Rectal smooth muscle tissue (tissue), 1 donor: ENCODE results near the gene CST11.

ENCODE experiments used
- H3K27ac ChIP-seq: one replicate; pipeline ENCODE4 v1.7.0; 2013; ENCODE audit warnings: low read depth, low read length, inconsistent platforms
- H3K27me3 ChIP-seq: one replicate; pipeline ENCODE4 v1.7.0; 2013; ENCODE audit warnings: low read length; ENCODE audit not compliant: control insufficient read depth, insufficient read depth
- H3K36me3 ChIP-seq: one replicate; pipeline ENCODE4 v1.7.0; 2013; ENCODE audit warnings: low read length; ENCODE audit not compliant: control insufficient read depth, insufficient read depth
- H3K4me1 ChIP-seq: one replicate; pipeline ENCODE4 v1.7.0; 2013; ENCODE audit warnings: low read length; ENCODE audit not compliant: control insufficient read depth, insufficient read depth
- H3K4me3 ChIP-seq: one replicate; pipeline ENCODE4 v1.7.0; 2013; ENCODE audit warnings: low read length
- H3K9ac ChIP-seq: one replicate; pipeline ENCODE4 v1.7.0; 2013; ENCODE audit warnings: low read length

Gene CST11

DNA sequence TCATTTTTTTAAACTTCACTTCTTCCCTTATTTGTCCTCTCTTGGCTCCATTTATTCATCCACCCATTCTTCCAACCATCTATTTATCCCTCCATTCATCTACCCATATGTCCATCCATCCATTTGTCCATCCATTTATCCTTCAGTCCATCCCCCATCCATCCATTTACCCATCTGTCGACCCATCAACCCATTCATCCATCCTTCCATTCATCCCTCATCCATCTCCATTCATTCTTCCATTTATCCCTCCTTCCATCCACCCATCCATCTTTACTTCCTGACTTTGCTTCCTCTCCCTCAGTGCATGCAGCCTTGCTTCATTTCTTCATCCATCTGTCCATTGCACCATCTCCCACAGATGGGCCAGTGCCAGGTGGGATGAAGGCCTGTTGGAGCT is 1.8 kb downstream of the CST11 start:
- no peaks in the 10 kb centered on the region for H3K27me3 ChIP-seq
- no peaks in the 10 kb centered on the region for H3K36me3 ChIP-seq
- H3K27ac ChIP-seq, result no peak overlapping the region
- no peak overlapping the region for H3K9ac ChIP-seq
- H3K4me1 ChIP-seq, result no peaks in the 10 kb centered on the region
- H3K4me3 ChIP-seq, result no peak overlapping the region

DNA sequence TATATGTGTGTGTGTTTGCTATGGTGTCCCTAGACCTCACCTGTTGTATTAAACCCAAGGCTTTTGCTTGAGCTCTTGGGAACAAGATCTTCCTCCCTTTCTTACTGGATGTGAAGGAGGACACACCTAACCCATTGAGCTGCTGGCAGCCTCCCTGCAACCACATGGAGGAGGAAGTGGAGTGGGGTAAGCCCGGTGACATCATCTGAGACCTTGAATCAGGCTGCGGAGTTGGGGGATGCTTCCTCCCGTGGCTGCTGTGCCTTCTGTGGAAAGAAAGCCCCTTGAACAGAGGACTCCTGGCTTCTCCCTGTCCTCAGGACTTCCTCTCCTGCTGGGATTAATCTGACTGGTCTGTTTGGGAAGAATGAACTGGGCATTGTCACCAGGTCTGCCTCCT is 3.3 kb downstream of the CST11 start:
- Histone ChIP-seq H3K36me3 (no peaks in the 10 kb centered on the region), H3K4me1 (no peaks in the 10 kb centered on the region), H3K27me3 (no peaks in the 10 kb centered on the region), H3K9ac (no peak overlapping the region), H3K4me3 (no peak overlapping the region), H3K27ac (no peak overlapping the region)

DNA sequence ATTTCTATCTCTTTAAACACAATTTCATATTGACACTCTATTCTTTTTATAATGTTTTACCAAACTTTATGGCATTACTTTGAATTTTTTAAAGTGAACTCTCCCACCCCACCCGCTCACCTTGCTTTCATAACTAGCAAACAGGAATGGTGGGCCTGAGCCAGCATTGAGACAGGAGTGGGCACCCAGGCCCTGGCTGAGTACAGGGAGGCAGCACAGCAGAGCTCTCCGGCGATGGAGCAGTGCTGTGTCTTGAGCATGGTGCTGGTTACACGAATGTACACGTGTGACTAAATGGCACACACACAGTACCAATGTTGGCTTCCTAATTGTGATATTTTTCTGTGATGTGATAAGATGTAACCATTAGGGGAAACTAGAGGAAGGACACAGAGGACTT is 4.5 kb downstream of the CST11 start:
- H3K9ac ChIP-seq, result no peak overlapping the region
- no peak overlapping the region for H3K27ac ChIP-seq
- H3K36me3 ChIP-seq, result no peaks in the 10 kb centered on the region
- no peaks in the 10 kb centered on the region for H3K4me1 ChIP-seq
- H3K4me3 ChIP-seq, result no peak overlapping the region
- no peaks in the 10 kb centered on the region for H3K27me3 ChIP-seq

DNA sequence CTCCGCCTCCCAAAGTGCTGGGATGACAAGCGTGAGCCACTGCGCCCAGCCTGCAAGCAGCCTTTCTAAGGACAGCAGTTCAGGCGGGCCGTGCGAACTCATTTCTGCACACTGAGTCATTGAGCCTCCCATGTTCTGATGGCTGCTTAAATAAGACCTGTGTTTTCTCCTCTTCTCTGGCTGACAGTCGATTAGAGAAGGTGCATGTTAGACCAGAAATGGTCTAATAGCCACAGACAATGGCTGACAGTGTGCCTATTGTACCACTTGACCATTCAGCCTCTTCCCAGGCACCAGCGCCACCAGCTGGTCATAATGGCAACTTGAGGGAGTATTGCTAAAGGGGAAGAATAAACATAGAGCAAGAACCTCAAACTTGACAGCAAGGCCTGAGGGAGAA is 6.2 kb downstream of the CST11 start:
- Histone ChIP-seq H3K27me3 (no peaks in the 10 kb centered on the region), H3K4me3 (no peak overlapping the region), H3K9ac (no peak overlapping the region), H3K27ac (no peak overlapping the region), H3K36me3 (no peaks in the 10 kb centered on the region), H3K4me1 (no peaks in the 10 kb centered on the region)

DNA sequence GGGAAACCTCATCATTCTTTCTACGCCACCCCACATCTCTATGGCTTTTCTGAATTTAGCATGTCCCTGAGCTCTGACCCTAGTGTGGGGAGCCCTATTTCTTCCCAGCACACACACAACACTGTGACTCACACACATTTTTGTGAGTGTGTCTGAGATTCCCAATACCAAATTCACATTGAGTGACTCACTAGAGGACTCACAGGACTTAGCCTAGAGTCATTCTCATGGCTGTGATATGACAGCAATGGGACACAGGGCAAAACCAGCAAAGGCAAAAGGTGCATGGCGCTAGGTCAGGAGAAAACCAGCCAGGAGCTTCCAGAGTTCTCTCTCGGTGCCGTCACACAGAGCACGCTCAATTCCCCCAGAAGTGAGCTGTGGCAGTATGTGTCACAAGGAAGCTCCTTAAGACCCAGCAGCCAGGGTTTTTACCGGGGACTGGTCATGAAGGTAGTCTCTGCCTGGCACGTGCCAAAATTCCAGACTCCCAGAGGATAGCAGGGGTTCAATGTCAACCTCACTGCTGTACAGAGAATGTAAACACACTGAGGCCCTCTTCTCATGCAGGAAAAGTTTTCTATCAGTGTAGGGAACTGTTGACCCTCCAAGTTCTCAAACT is 7.0 kb downstream of the CST11 start:
- Histone ChIP-seq H3K27ac (no peak overlapping the region), H3K4me3 (no peak overlapping the region), H3K4me1 (no peaks in the 10 kb centered on the region), H3K36me3 (no peaks in the 10 kb centered on the region), H3K27me3 (no peaks in the 10 kb centered on the region), H3K9ac (no peak overlapping the region)

DNA sequence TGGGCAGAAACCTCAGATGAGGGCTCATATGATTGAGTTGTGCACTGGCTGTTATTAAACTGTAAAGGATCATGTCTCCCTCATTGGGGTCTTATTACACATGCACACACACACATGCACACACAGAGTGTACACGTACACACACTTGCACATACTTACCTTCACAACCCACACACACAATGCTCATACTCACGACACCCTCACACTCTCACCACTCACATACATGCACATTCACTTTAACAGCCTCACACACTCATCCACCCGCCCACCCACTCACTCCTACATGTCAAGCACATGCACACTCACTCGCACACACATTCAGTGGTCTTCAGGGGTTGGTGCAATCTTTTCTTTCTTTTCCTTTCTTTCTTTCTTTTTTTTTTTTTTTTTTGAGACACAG is 7.8 kb downstream of the CST11 start:
- no peak overlapping the region for H3K9ac ChIP-seq
- H3K27me3 ChIP-seq, result no peaks in the 10 kb centered on the region
- H3K36me3 ChIP-seq, result no peaks in the 10 kb centered on the region
- no peak overlapping the region for H3K4me3 ChIP-seq
- H3K27ac ChIP-seq, result no peak overlapping the region
- no peaks in the 10 kb centered on the region for H3K4me1 ChIP-seq

DNA sequence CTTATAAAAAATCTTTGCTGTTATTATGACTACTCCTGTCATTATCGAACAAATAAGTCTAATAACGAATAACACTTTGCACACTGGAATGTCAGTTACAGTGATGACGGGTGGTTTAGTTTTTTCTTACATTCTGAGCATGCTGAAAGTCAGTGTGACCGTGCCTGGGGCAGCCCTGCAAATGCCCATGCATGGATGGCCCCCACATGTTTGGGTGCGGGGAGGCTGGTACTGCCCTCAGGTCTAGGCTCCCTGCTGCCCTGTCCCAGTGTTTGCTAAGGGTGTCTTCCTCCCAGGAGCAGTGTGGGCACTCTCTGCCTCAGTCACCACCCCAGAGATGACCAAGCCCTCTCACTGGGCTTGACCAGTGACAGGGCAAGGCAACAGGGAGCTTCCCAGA is 10.2 kb downstream of the CST11 start:
- Histone ChIP-seq H3K36me3 (no peaks in the 10 kb centered on the region), H3K4me1 (no peaks in the 10 kb centered on the region), H3K9ac (no peak overlapping the region), H3K27ac (no peak overlapping the region), H3K4me3 (no peak overlapping the region), H3K27me3 (no peaks in the 10 kb centered on the region)

DNA sequence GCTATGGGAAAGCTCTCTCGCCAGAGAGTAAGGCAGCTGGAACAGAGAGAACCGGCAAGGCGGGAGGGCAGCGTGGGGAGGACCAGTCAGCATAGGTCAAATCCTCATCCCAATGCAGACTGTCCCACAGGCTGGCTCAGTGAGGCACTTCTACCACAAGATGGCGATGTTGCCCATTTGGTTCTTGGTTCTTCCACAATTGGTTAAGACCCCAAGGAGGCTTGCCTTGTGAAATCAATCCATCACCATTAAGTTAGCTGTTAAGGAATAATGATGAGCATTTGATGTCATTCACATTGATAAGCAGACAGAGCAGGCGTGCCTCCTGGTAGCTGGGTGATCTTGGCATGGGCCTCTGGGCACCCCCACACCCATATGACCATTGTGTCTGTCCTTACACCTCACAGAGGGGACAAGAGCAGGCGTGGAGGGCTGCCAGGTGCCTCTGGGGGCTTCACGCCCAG is 10.8 kb downstream of the CST11 start:
- H3K27ac ChIP-seq, result no peak overlapping the region
- H3K27me3 ChIP-seq, result no peaks in the 10 kb centered on the region
- no peaks in the 10 kb centered on the region for H3K4me1 ChIP-seq
- H3K9ac ChIP-seq, result no peak overlapping the region
- no peaks in the 10 kb centered on the region for H3K36me3 ChIP-seq
- no peak overlapping the region for H3K4me3 ChIP-seq

DNA sequence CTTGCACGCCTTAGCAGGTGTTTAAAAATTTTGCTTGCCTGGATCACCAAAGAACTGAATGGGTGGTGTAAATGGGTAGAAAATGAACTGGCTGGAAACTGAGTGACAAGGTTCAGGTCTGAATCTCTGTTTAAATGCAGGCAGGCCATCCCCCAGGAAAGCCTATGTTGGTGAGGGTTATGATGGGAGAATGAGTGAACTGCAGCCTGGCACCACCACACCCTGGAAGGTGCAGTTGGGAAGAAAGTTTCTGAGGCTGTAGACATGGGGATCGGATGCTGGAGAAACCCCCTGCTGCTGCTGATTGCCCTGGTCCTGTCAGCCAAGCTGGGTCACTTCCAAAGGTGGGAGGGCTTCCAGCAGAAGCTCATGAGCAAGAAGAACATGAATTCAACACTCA is 12.7 kb downstream of the CST11 start:
- Histone ChIP-seq H3K4me3 (no peak overlapping the region), H3K27ac (no peak overlapping the region), H3K9ac (no peak overlapping the region), H3K4me1 (no peaks in the 10 kb centered on the region), H3K36me3 (no peaks in the 10 kb centered on the region), H3K27me3 (no peaks in the 10 kb centered on the region)

DNA sequence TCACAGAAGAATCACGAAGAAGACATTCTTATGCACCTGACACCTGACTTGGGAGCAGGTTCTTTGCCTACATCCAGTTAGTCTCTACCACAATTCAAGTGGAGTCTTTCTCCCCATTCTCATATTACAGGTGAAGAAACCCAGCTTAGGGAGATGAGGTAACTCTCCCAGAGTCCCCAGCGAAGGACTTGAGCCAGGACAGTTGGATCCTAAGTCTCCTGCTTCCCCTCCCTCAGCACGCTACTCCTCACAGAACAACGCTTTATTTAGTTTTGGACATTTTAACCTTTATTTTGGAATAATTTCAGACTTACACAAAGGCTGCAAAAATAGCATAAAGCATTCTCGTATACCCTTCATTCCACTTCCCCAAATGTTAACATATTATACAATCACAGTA is 14.0 kb downstream of the CST11 start:
- no peaks in the 10 kb centered on the region for H3K27me3 ChIP-seq
- H3K36me3 ChIP-seq, result no peaks in the 10 kb centered on the region
- no peaks in the 10 kb centered on the region for H3K4me1 ChIP-seq
- H3K4me3 ChIP-seq, result no peak overlapping the region
- no peak overlapping the region for H3K27ac ChIP-seq
- no peak overlapping the region for H3K9ac ChIP-seq

DNA sequence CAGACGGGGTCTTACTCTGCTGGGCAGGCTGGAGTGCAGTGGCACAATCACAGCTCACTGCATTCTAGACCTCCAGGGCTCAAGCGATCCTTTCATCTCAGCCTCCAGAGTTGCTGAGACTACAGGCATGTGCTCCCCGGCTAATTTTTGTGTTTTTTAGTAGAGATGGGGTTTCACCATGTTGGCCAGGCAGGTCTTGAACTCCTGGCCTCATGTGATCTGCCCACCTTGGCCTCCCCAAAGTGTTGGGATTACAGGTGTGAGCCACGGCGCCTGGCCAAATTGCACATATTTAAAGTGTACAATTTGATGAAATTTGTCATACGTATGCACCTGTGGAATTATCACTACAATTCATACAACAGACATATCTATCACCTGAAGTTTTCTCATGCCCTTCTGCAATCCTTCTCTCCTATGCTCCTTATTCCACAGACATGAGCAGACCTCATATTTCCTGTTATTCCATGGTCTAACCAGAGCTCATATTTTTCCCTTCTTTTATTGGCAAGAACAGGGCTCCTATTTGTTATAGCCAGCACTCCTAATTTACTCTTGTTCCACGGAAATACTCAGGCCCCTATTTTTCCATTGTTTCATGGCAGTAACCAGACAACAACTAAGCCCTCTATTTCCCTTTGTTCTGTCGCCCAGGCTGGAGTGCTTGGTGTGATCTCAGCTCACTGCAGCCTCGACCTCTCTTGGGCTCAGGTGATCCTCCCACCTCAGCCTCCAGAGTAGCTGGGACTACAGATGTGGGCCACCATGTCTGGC is 15.4 kb downstream of the CST11 start:
- Histone ChIP-seq H3K36me3 (no peaks in the 10 kb centered on the region), H3K4me1 (no peaks in the 10 kb centered on the region), H3K4me3 (no peak overlapping the region), H3K27ac (no peak overlapping the region), H3K27me3 (no peaks in the 10 kb centered on the region), H3K9ac (no peak overlapping the region)

DNA sequence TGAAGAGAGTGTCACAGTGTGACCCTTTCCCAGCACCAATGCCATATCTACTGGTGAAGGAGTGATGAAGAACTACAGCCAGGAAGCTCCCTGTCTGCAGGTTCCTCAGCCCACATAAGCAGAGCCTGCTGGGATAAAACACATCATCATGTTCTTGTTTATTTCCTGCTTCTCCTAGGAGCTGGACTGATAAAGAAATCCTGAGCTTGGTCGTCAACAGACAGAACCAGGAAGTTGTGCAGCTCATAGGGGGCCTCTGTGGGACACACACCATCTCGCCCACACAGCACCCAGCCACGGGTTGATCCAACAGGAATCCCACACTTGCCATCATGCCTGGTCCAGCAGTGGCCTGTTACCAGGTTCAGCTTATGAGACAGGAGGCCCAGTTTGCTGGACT is 16.0 kb downstream of the CST11 start:
- no peak overlapping the region for H3K27ac ChIP-seq
- H3K36me3 ChIP-seq, result no peaks in the 10 kb centered on the region
- no peaks in the 10 kb centered on the region for H3K4me1 ChIP-seq
- no peak overlapping the region for H3K9ac ChIP-seq
- H3K4me3 ChIP-seq, result no peak overlapping the region
- H3K27me3 ChIP-seq, result no peaks in the 10 kb centered on the region
